ENCODE measurements around the gene MYO3A.

Gene MYO3A

DNA sequence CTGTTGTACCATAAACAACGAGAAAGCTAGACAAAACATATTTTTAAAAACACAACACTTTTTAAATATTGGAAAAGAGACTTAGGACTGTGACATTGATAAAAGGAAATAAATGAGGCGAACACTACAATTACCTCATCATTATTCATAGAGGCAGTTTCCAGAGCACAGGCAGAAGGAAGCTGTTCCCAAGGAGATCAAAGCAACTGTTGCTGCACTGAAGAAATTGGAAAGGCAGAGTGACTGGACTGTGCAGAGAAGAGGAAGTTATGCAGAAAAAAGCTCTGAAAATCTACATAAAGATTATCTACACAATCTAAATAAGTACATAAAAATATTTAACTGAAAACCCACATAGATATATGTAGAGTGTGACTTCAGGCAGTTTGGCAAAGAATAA lies 32.8 kb downstream of the MYO3A start:
- H3K4me3 ChIP-seq (ENCODE audit: control insufficient read depth, low read depth, low read length): no peak overlapping the region
- no peak for DNase-seq (ENCODE audit: low read depth)
- TF ChIP-seq CTCF (IDR thresholded peaks at IDR 0.05; ENCODE audit: control insufficient read depth, insufficient read depth, low read depth, low read length, missing control alignments): no peak

DNA sequence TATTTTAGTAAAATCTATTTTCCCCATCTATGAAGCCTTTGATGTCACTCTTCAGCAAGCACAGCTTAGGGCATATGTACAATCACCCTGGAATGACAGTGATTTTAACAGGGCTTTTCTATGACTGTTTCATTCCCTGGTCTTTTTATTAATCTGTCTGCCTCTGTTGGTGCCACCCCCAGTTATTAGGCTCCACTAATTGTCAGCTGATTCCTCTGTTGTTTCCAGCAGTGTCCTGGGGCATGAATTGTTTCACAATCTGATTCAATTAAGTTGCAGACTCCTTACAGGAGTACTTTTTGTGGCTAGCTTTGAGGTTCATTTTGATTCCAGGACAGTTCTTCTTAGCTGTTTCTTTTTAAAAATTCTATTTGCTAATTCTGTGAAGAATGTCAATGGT lies 38.6 kb downstream of the MYO3A start:
- no peak for DNase-seq (ENCODE audit: low read depth)
- H3K4me3 ChIP-seq (ENCODE audit: control insufficient read depth, low read depth, low read length): no peak overlapping the region
- TF ChIP-seq CTCF (IDR thresholded peaks at IDR 0.05; ENCODE audit: control insufficient read depth, insufficient read depth, low read depth, low read length, missing control alignments): no peak

GRCh38 chr10:25974897-25975459 lies 40.9 kb downstream of the MYO3A start:
- H3K4me3 ChIP-seq (ENCODE audit: control insufficient read depth, low read depth, low read length): no peak overlapping the region
- no peak for DNase-seq (ENCODE audit: low read depth)
- TF ChIP-seq CTCF (IDR thresholded peaks at IDR 0.05; ENCODE audit: control insufficient read depth, insufficient read depth, low read depth, low read length, missing control alignments): no peak

GRCh38 chr10:25978771-25979170 lies 44.7 kb downstream of the MYO3A start:
- no peak overlapping the region for H3K4me3 ChIP-seq (ENCODE audit: control insufficient read depth, low read depth, low read length)
- TF ChIP-seq CTCF (IDR thresholded peaks at IDR 0.05; ENCODE audit: control insufficient read depth, insufficient read depth, low read depth, low read length, missing control alignments): no peak
- DNase-seq (ENCODE audit: low read depth): no peak

DNA sequence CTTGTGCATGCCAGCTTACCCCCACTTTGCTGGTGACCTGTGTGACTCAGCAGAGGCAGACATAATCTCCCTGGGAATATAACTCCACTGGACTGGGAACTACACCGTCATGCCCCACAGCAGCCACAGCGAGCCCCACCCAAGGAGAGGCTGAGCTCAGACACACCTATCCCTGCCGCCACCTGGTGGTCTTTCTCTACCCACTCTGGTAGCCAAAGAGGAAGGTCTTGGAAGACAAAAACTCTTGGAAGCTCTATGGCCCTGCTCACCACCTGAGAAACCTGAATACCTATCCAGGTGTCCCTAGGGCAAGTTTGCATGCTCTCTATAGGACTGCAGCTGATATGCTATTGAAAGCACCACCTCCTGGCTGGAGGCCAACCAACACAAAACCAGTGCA lies 48.1 kb downstream of the MYO3A start:
- DNase-seq (ENCODE audit: low read depth): no peak
- no peak overlapping the region for H3K4me3 ChIP-seq (ENCODE audit: control insufficient read depth, low read depth, low read length)
- no peak for TF ChIP-seq CTCF (IDR thresholded peaks at IDR 0.05; ENCODE audit: control insufficient read depth, insufficient read depth, low read depth, low read length, missing control alignments)

- DNase-seq (ENCODE audit: low read depth): no peak
- TF ChIP-seq CTCF (IDR thresholded peaks at IDR 0.05; ENCODE audit: control insufficient read depth, insufficient read depth, low read depth, low read length, missing control alignments): no peak
- no peak overlapping the region for H3K4me3 ChIP-seq (ENCODE audit: control insufficient read depth, low read depth, low read length)
These were observed 54.6 kb downstream of the MYO3A start for GRCh38 chr10:25988583-25988982.

GRCh38 chr10:25989951-25990350 lies 55.9 kb downstream of the MYO3A start:
- DNase-seq (ENCODE audit: low read depth): no peak
- no peak for TF ChIP-seq CTCF (IDR thresholded peaks at IDR 0.05; ENCODE audit: control insufficient read depth, insufficient read depth, low read depth, low read length, missing control alignments)
- no peak overlapping the region for H3K4me3 ChIP-seq (ENCODE audit: control insufficient read depth, low read depth, low read length)
